Measurements from ENCODE around the gene PKHD1. TPM values are rescaled to one million over a fixed set of nuclear protein-coding genes. Genes with fewer than 3 reads are reported as not detected.

Gene PKHD1
- total RNA-seq, 2 experiments from 2014 or later, result not detected

GRCh38 chr6:51792273-51793030 lies 295.0 kb downstream of the PKHD1 start:
- no peaks in the 10 kb centered on the region for H3K27me3 Mint-ChIP-seq (ENCODE audit: low read depth)
- no peaks in the 10 kb centered on the region for H3K36me3 Mint-ChIP-seq (ENCODE audit: low read depth)
- ChIA-PET CTCF (no interaction called here), POLR2A (no interaction called here)
- H3K4me3 Mint-ChIP-seq, result no peak overlapping the region
- DNase-seq (no peak), ATAC-seq (no peak)
- no peaks in the 10 kb centered on the region for H3K4me1 Mint-ChIP-seq (ENCODE audit: low read depth)
- no peaks in the 10 kb centered on the region for H3K9me3 Mint-ChIP-seq (ENCODE audit: insufficient read depth)
- H3K27ac Mint-ChIP-seq, result no peak overlapping the region

DNA sequence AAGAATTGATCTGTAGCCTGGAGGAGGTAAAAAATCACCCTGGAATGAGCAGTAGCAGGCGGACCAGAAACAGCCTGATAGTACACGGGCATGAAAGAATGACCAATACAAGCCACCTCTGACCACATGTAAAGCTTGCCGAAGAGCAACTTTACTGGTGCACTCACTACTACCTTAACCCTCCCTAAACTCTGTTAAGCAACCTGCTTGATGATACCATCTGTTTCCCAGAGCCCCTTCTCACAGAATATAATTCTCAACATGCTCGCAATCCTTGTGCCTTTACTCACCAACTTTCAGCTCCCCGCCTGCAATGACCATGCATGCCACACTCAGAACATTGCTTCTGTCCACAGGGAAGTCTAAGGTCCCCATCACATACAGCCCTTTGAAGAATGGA lies 296.5 kb downstream of the PKHD1 start:
- H3K27ac Mint-ChIP-seq, result no peak overlapping the region
- no peak overlapping the region for H3K4me3 Mint-ChIP-seq
- H3K36me3 Mint-ChIP-seq (ENCODE audit: low read depth), result no peaks in the 10 kb centered on the region
- ATAC-seq, result no peak
- H3K27me3 Mint-ChIP-seq (ENCODE audit: low read depth), result no peaks in the 10 kb centered on the region
- ChIA-PET POLR2A (no interaction called here), CTCF (no interaction called here)
- DNase-seq, result no peak
- H3K4me1 Mint-ChIP-seq (ENCODE audit: low read depth), result no peaks in the 10 kb centered on the region
- H3K9me3 Mint-ChIP-seq (ENCODE audit: insufficient read depth), result no peaks in the 10 kb centered on the region

DNA sequence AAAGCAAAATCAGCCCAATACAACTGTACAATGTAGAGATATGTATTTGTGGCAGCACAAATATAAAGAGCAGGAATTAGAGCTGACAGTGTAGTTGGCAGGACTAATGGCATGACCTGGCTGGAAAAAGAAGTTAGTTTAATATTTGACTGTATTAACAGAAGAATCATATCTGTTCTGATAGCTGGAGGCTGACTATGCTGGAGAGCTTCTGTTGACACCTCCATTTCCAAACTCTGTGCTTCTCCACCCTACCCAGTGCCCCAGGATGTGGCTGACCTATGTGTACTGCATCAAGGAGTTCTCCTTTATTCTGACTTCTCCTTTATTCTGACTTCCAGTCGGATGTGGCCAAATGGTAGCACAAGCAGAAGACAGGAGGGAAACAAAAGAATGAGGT lies 299.3 kb downstream of the PKHD1 start:
- H3K36me3 Mint-ChIP-seq (ENCODE audit: low read depth), result no peaks in the 10 kb centered on the region
- H3K27ac Mint-ChIP-seq, result no peak overlapping the region
- H3K9me3 Mint-ChIP-seq (ENCODE audit: insufficient read depth), result no peaks in the 10 kb centered on the region
- no peaks in the 10 kb centered on the region for H3K27me3 Mint-ChIP-seq (ENCODE audit: low read depth)
- H3K4me1 Mint-ChIP-seq (ENCODE audit: low read depth), result no peaks in the 10 kb centered on the region
- ATAC-seq (no peak), DNase-seq (no peak)
- H3K4me3 Mint-ChIP-seq, result no peak overlapping the region
- CTCF ChIA-PET, result no interaction called here
- POLR2A ChIA-PET, result no interaction called here

GRCh38 chr6:51778666-51779065 lies 308.7 kb downstream of the PKHD1 start:
- ChIA-PET CTCF (no interaction called here), POLR2A (no interaction called here)
- Mint-ChIP-seq H3K4me1 (ENCODE audit: low read depth) (no peaks in the 10 kb centered on the region), H3K4me3 (no peak overlapping the region), H3K27ac (no peak overlapping the region), H3K36me3 (ENCODE audit: low read depth) (no peaks in the 10 kb centered on the region), H3K9me3 (ENCODE audit: insufficient read depth) (no peaks in the 10 kb centered on the region), H3K27me3 (ENCODE audit: low read depth) (no peaks in the 10 kb centered on the region)
- no peak for DNase-seq
- ATAC-seq, result no peak

DNA sequence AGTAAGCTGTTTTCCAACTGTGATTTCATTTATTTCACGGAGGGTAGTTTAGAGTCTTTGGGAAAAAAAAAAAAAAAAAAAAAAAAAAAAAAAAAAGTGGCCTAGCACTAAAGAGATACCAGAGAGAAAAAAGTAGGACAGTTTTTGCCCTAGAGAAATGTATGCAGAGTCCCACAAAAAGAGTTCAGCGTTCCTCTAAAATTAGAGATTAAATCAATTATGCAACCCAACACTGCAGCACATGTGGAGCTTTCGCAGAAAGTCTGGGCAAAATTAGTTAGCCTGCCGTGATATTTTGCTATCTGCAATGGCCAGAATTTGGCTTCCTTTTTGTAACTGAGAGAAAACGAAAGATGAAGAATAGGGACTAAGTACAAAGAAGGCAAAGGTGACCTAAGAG lies 309.8 kb downstream of the PKHD1 start:
- DNase-seq (no peak), ATAC-seq (no peak)
- no peaks in the 10 kb centered on the region for H3K4me1 Mint-ChIP-seq (ENCODE audit: low read depth)
- no peaks in the 10 kb centered on the region for H3K9me3 Mint-ChIP-seq (ENCODE audit: insufficient read depth)
- H3K4me3 Mint-ChIP-seq, result no peak overlapping the region
- no peaks in the 10 kb centered on the region for H3K27me3 Mint-ChIP-seq (ENCODE audit: low read depth)
- H3K36me3 Mint-ChIP-seq (ENCODE audit: low read depth), result no peaks in the 10 kb centered on the region
- POLR2A ChIA-PET, result no interaction called here
- CTCF ChIA-PET, result no interaction called here
- H3K27ac Mint-ChIP-seq, result no peak overlapping the region

DNA sequence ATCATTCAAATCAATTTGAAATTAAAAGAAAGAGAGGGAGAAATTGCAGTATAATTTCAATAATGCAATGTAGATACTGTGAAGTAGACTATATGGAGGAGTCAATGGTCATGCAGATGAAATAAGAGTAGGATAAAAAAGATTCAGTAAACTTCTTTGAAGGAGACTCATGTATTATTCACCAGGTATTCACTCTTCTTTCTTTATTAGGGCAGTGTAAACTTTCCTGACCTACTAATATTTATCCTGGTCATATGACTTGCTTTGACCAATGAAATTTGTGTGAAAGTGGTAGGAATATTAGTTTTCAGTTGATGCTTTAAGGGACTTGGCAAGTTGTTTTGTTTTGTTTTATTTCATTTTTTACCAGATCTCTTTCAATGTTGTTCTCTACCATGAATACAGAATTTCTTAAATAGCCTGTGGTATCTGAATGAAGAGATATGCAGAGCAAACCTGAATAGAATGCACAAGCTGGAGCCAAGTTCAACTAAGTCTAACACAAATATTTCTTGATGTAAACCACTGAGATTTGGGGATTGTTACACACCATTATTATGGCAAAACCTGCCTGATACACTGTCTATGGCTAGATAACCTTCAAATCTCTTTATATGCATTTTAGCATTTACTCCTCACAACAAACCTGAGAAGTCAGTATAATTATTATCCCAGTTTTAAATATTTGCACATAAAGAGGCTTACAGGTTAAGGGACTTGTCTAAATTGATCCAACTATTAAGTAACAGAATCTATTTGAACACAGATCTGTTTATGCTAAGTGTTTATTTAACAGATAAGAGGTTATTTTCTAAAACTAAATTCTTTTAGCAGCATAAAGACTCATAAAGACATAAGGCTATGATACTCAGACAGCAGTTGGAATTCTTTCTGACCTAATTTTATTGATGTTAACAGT lies 311.2 kb downstream of the PKHD1 start:
- Mint-ChIP-seq H3K27ac (no peak overlapping the region), H3K4me1 (ENCODE audit: low read depth) (no peaks in the 10 kb centered on the region), H3K9me3 (ENCODE audit: insufficient read depth) (no peaks in the 10 kb centered on the region), H3K27me3 (ENCODE audit: low read depth) (no peaks in the 10 kb centered on the region), H3K36me3 (ENCODE audit: low read depth) (no peaks in the 10 kb centered on the region), H3K4me3 (no peak overlapping the region)
- no peak for ATAC-seq
- DNase-seq, result no peak
- ChIA-PET POLR2A (no interaction called here), CTCF (no interaction called here)

GRCh38 chr6:51768087-51768486 lies 319.3 kb downstream of the PKHD1 start:
- ATAC-seq, result no peak
- no peak for DNase-seq
- Mint-ChIP-seq H3K36me3 (ENCODE audit: low read depth) (no peaks in the 10 kb centered on the region), H3K4me3 (no peak overlapping the region), H3K27ac (no peak overlapping the region), H3K27me3 (ENCODE audit: low read depth) (no peaks in the 10 kb centered on the region), H3K4me1 (ENCODE audit: low read depth) (no peaks in the 10 kb centered on the region), H3K9me3 (ENCODE audit: insufficient read depth) (no peaks in the 10 kb centered on the region)
- ChIA-PET POLR2A (no interaction called here), CTCF (no interaction called here)

DNA sequence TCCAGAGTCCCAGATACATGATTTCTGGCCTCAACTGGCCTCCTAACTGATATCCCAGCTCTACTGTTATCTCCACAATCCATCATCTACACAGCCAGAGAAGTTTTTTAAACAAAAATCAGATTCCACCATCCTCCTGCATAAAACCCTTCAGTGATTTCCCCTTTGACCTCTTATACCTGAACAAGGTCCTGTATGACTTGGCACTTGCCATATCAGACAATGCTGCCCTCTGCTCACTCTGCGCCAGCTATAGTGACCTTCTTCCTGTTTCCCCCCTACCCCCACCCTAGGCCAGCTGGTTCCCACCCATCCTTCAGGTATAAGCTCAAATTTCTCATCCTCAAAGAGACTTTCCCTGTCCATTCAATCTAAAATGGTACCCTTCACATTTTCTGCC lies 322.2 kb downstream of the PKHD1 start:
- Mint-ChIP-seq H3K27ac (no peak overlapping the region), H3K9me3 (ENCODE audit: insufficient read depth) (no peaks in the 10 kb centered on the region), H3K4me1 (ENCODE audit: low read depth) (no peaks in the 10 kb centered on the region), H3K4me3 (no peak overlapping the region), H3K36me3 (ENCODE audit: low read depth) (no peaks in the 10 kb centered on the region), H3K27me3 (ENCODE audit: low read depth) (no peaks in the 10 kb centered on the region)
- no peak for ATAC-seq
- no peak for DNase-seq
- ChIA-PET CTCF (no interaction called here), POLR2A (no interaction called here)

- ATAC-seq (no peak), DNase-seq (no peak)
- H3K27me3 Mint-ChIP-seq (ENCODE audit: low read depth), result no peaks in the 10 kb centered on the region
- no peaks in the 10 kb centered on the region for H3K36me3 Mint-ChIP-seq (ENCODE audit: low read depth)
- H3K4me1 Mint-ChIP-seq (ENCODE audit: low read depth), result no peaks in the 10 kb centered on the region
- H3K9me3 Mint-ChIP-seq (ENCODE audit: insufficient read depth), result no peaks in the 10 kb centered on the region
- no peak overlapping the region for H3K27ac Mint-ChIP-seq
- POLR2A ChIA-PET, result no interaction called here
- CTCF ChIA-PET, result no interaction called here
- no peak overlapping the region for H3K4me3 Mint-ChIP-seq
Observed at GRCh38 chr6:51753635-51754034, 333.8 kb downstream of the PKHD1 start.

DNA sequence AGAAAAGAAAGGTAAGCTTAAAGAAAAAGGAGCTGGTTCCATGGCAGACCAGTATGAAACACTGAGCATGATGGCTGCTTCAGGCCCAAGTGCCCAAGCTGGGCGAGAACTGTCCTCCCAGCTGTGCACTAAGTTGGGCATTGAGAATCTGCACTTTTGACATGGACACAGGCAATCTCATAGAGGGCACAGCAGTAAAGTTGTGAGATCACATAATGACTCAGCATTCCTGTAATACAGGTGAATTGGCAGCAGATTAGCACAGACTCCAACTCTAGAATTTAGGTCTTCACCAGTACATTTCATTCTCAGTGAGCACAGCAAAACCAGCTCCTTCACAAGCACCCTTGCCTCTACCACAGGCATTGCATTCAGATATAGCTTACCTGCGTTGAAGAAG lies 343.4 kb downstream of the PKHD1 start:
- ChIA-PET POLR2A (no interaction called here), CTCF (no interaction called here)

DNA sequence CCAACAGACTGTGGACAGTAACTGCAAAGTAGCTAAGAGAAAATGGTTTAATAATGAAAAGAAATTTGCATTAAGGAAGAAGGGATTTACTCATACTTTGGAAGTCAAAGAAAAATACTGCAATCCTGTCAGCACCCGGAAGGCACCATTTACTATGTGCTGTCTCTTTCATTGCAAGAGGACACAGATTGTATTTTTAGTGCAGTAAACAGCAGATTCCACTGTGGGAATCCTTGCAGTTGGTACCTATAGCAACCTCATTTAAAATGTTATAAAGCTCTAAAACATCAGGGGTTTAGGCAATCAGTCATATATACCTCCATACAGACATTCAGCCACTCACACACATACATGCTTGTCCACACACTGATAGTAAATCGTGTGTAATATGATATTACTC lies 346.8 kb downstream of the PKHD1 start:
- H3K9me3 Mint-ChIP-seq (ENCODE audit: insufficient read depth), result no peaks in the 10 kb centered on the region
- no peak for DNase-seq
- ATAC-seq, result no peak
- H3K4me3 Mint-ChIP-seq, result no peak overlapping the region
- POLR2A ChIA-PET, result no interaction called here
- no peaks in the 10 kb centered on the region for H3K27me3 Mint-ChIP-seq (ENCODE audit: low read depth)
- H3K4me1 Mint-ChIP-seq (ENCODE audit: low read depth), result no peaks in the 10 kb centered on the region
- H3K36me3 Mint-ChIP-seq (ENCODE audit: low read depth), result no peaks in the 10 kb centered on the region
- no peak overlapping the region for H3K27ac Mint-ChIP-seq
- CTCF ChIA-PET, result no interaction called here

More for the DNA sequence above, 343.4 kb downstream of the PKHD1 start:
- H3K4me1 Mint-ChIP-seq (ENCODE audit: low read depth), result no peaks in the 10 kb centered on the region
- DNase-seq (no peak), ATAC-seq (no peak)
- H3K27me3 Mint-ChIP-seq (ENCODE audit: low read depth), result no peaks in the 10 kb centered on the region
- no peak overlapping the region for H3K27ac Mint-ChIP-seq
- no peaks in the 10 kb centered on the region for H3K9me3 Mint-ChIP-seq (ENCODE audit: insufficient read depth)
- H3K4me3 Mint-ChIP-seq, result no peak overlapping the region
- H3K36me3 Mint-ChIP-seq (ENCODE audit: low read depth), result no peaks in the 10 kb centered on the region

- no peaks in the 10 kb centered on the region for H3K9me3 Mint-ChIP-seq (ENCODE audit: insufficient read depth)
- H3K4me1 Mint-ChIP-seq (ENCODE audit: low read depth), result no peaks in the 10 kb centered on the region
- H3K36me3 Mint-ChIP-seq (ENCODE audit: low read depth), result no peaks in the 10 kb centered on the region
- H3K27ac Mint-ChIP-seq, result no peak overlapping the region
- ChIA-PET POLR2A (no interaction called here), CTCF (no interaction called here)
- ATAC-seq, result no peak
- H3K27me3 Mint-ChIP-seq (ENCODE audit: low read depth), result no peaks in the 10 kb centered on the region
- H3K4me3 Mint-ChIP-seq, result no peak overlapping the region
- DNase-seq, result no peak
Observed at GRCh38 chr6:51738614-51739013, 348.8 kb downstream of the PKHD1 start.
